Activated T-helper 1 cell treated with anti-CD3 and anti-CD28 coated beads, Interleukin-12 subunit alpha, Interleukin-12 subunit beta, Interleukin-2, Interleukin-4 antibody, amounts not matched to agents 30 ng/mL and 10 ng/mL and 1 ng/mL, durations not matched to agents 14 hours and 24 hours and 36 hours (primary cell): ENCODE results near the gene SAMD10. TPM values are rescaled to one million over a fixed set of nuclear protein-coding genes. Genes with fewer than 3 reads are reported as not detected.

Experiments
- DNase-seq: peaks from one replicate; pipeline ENCODE4 v3.0.0; 2021; ENCODE audit warnings: low spot score
- H3K27ac Mint-ChIP-seq: one replicate; pipeline ENCODE4 v1.8.0; 2021; ENCODE audit warnings: mild to moderate bottlenecking, mixed read lengths
- H3K27me3 Mint-ChIP-seq: one replicate; pipeline ENCODE4 v1.8.0; 2022; ENCODE audit warnings: mild to moderate bottlenecking, moderate library complexity, mixed read lengths; ENCODE audit not compliant: insufficient read depth
- H3K36me3 Mint-ChIP-seq: one replicate; pipeline ENCODE4 v1.8.0; 2021; ENCODE audit warnings: low read depth, mixed read lengths
- H3K4me1 Mint-ChIP-seq: one replicate; pipeline ENCODE4 v1.8.0; 2021; ENCODE audit warnings: low read depth, mixed read lengths
- H3K4me3 Mint-ChIP-seq: one replicate; pipeline ENCODE4 v1.8.0; 2021; ENCODE audit warnings: mild to moderate bottlenecking, moderate library complexity, mixed read lengths
- H3K9me3 Mint-ChIP-seq: one replicate; pipeline ENCODE4 v1.8.0; 2021; ENCODE audit warnings: mixed read lengths
- intact Hi-C: fragments of 100-400 bp; cut with micrococcal nuclease; formaldehyde crosslinking; loops from one replicate; pipeline ENCODE4 v1.15.1; 2024
- total RNA-seq: library from RNA; stranded (reverse); gene quantifications from 2 replicates; pipeline ENCODE4 v1.2.3, GENCODE V29; 2022

The SAMD10 gene
- total RNA-seq, 1 donor from 2014 or later, result 34.9 TPM

GRCh38 chr20:63955281-63955826, 24.1 kb downstream of the SAMD10 start:
- Mint-ChIP-seq H3K4me1 (peaks cover 19% of the 10 kb centered on the region), H3K9me3 (no peaks in the 10 kb centered on the region), H3K4me3 (peak overlapping the region; percentile 84), H3K27me3 (no peaks in the 10 kb centered on the region), H3K36me3 (peaks cover 4% of the 10 kb centered on the region), H3K27ac (no peak overlapping the region)
- intact Hi-C loops, result loop anchor here (1.0 to 5.0 kb wide), 2 partner anchors 46 to 328 kb away; partner anchors contain the start of gene GMEB2
- no peak for DNase-seq

GRCh38 chr20:63953764-63954429, 25.5 kb downstream of the SAMD10 start:
- Mint-ChIP-seq H3K9me3 (no peaks in the 10 kb centered on the region), H3K27ac (peak overlapping the region; percentile 71), H3K4me3 (peak overlapping the region; percentile 84), H3K4me1 (peaks cover 24% of the 10 kb centered on the region), H3K27me3 (no peaks in the 10 kb centered on the region), H3K36me3 (peaks cover 5% of the 10 kb centered on the region)
- intact Hi-C loops, result no loop called here
- no peak for DNase-seq

- no peak overlapping the region for H3K4me3 Mint-ChIP-seq
- H3K27ac Mint-ChIP-seq, result no peak overlapping the region
- intact Hi-C loops, result no loop called here
- H3K4me1 Mint-ChIP-seq, result peaks cover 32% of the 10 kb centered on the region
- H3K36me3 Mint-ChIP-seq, result peaks cover 8% of the 10 kb centered on the region
- no peaks in the 10 kb centered on the region for H3K27me3 Mint-ChIP-seq
- no peaks in the 10 kb centered on the region for H3K9me3 Mint-ChIP-seq
- DNase-seq, result no peak
Observed at GRCh38 chr20:63952769-63953168, 26.7 kb downstream of the SAMD10 start.

GRCh38 chr20:63952210-63952535, 27.3 kb downstream of the SAMD10 start:
- Mint-ChIP-seq H3K27ac (no peak overlapping the region), H3K36me3 (peaks cover 8% of the 10 kb centered on the region), H3K27me3 (no peaks in the 10 kb centered on the region), H3K9me3 (no peaks in the 10 kb centered on the region), H3K4me1 (peaks cover 32% of the 10 kb centered on the region), H3K4me3 (no peak overlapping the region)
- intact Hi-C loops, result no loop called here
- DNase-seq, result no peak

GRCh38 chr20:63951398-63952209, 27.8 kb downstream of the SAMD10 start:
- H3K9me3 Mint-ChIP-seq, result no peaks in the 10 kb centered on the region
- no peak for DNase-seq
- H3K27ac Mint-ChIP-seq, result no peak overlapping the region
- H3K4me3 Mint-ChIP-seq, result no peak overlapping the region
- no peaks in the 10 kb centered on the region for H3K27me3 Mint-ChIP-seq
- peaks cover 11% of the 10 kb centered on the region for H3K36me3 Mint-ChIP-seq
- intact Hi-C loops, result no loop called here
- H3K4me1 Mint-ChIP-seq, result peaks cover 35% of the 10 kb centered on the region

- H3K4me3 Mint-ChIP-seq, result no peak overlapping the region
- peaks cover 11% of the 10 kb centered on the region for H3K36me3 Mint-ChIP-seq
- intact Hi-C loops, result no loop called here
- DNase-seq, result no peak
- no peak overlapping the region for H3K27ac Mint-ChIP-seq
- H3K9me3 Mint-ChIP-seq, result no peaks in the 10 kb centered on the region
- no peaks in the 10 kb centered on the region for H3K27me3 Mint-ChIP-seq
- peaks cover 35% of the 10 kb centered on the region for H3K4me1 Mint-ChIP-seq
Observed at GRCh38 chr20:63950701-63951397, 28.6 kb downstream of the SAMD10 start.

- no peaks in the 10 kb centered on the region for H3K9me3 Mint-ChIP-seq
- no peak for DNase-seq
Observed at GRCh38 chr20:63947638-63948456, 31.6 kb downstream of the SAMD10 start.

GRCh38 chr20:63946986-63947637, 32.3 kb downstream of the SAMD10 start:
- Mint-ChIP-seq H3K27me3 (no peaks in the 10 kb centered on the region), H3K27ac (no peak overlapping the region), H3K4me1 (peaks cover 31% of the 10 kb centered on the region), H3K9me3 (no peaks in the 10 kb centered on the region), H3K4me3 (peak overlapping the region; percentile 58), H3K36me3 (peaks cover 10% of the 10 kb centered on the region)
- intact Hi-C loops, result no loop called here
- DNase-seq, result no peak

More at GRCh38 chr20:63947638-63948456, 31.6 kb downstream of the SAMD10 start:
- peaks cover 27% of the 10 kb centered on the region for H3K4me1 Mint-ChIP-seq
- no peaks in the 10 kb centered on the region for H3K27me3 Mint-ChIP-seq
- peaks cover 8% of the 10 kb centered on the region for H3K36me3 Mint-ChIP-seq
- peak overlapping the region; percentile 94 for H3K27ac Mint-ChIP-seq
- intact Hi-C loops, result no loop called here
- peak overlapping the region; percentile 77 for H3K4me3 Mint-ChIP-seq

- peaks cover 10% of the 10 kb centered on the region for H3K36me3 Mint-ChIP-seq
- H3K27me3 Mint-ChIP-seq, result no peaks in the 10 kb centered on the region
- DNase-seq, result no peak
- no peak overlapping the region for H3K27ac Mint-ChIP-seq
- no peaks in the 10 kb centered on the region for H3K9me3 Mint-ChIP-seq
- no peak overlapping the region for H3K4me3 Mint-ChIP-seq
- peaks cover 31% of the 10 kb centered on the region for H3K4me1 Mint-ChIP-seq
- intact Hi-C loops, result no loop called here
Observed at GRCh38 chr20:63945921-63946920, 33.2 kb downstream of the SAMD10 start.

GRCh38 chr20:63945031-63945658, 34.3 kb downstream of the SAMD10 start:
- Mint-ChIP-seq H3K36me3 (peaks cover 10% of the 10 kb centered on the region), H3K4me3 (no peak overlapping the region), H3K27ac (no peak overlapping the region), H3K9me3 (no peaks in the 10 kb centered on the region), H3K27me3 (no peaks in the 10 kb centered on the region), H3K4me1 (peaks cover 31% of the 10 kb centered on the region)
- DNase-seq, result no peak
- intact Hi-C loops, result no loop called here
